Caco-2 (cell line): ENCODE measurements around the gene CASP7. TPM values are rescaled to one million over a fixed set of nuclear protein-coding genes. Genes with fewer than 3 reads are reported as not detected.

Source experiments
- BruUV-seq: library from RNA; stranded (reverse); fragments of 400-500 nt; replicated peaks from 2 replicates; lab custom pipeline; 2021; lab: Mats Ljungman, UMichigan
- CTCF ChIA-PET: fragments of 300-600 bp; sonication (Branson Sonifier 250); formaldehyde crosslinking; loops from one replicate; lab custom pipeline; 2022; ENCODE audit warnings: antibody characterized with exemption; lab: Charles Lee
- POLR2A ChIA-PET: fragments of 300-600 bp; sonication (Branson Sonifier 250); formaldehyde crosslinking; loops from one replicate; lab custom pipeline; 2022; ENCODE audit warnings: antibody characterized with exemption; lab: Charles Lee
- DNase-seq, 2 experiments: peaks; one replicate each; pipeline versions ENCODE4 v3.0.0 to v3.0.0-alpha.2; 2020 to 2022
- H3K27me3 ChIP-seq: replicated peaks from 2 replicates; pipeline ENCODE4 v1.6.0; 2011; ENCODE audit warnings: low read length; ENCODE audit not compliant: control insufficient read depth, insufficient read depth
- H3K36me3 ChIP-seq: 2 replicates; pipeline ENCODE4 v1.5.1; 2011; ENCODE audit warnings: low read length; ENCODE audit not compliant: control insufficient read depth, insufficient read depth
- H3K4me1 ChIP-seq: fragments of 250-450 bp; sonication (Bioruptor Pico); 2 replicates; pipeline ENCODE4 v1.5.1; 2020; ENCODE audit warnings: mild to moderate bottlenecking
- H3K4me3 ChIP-seq: 2 replicates; pipeline ENCODE4 v1.5.1; 2011; ENCODE audit warnings: low read depth, mild to moderate bottlenecking, control low read depth, low read length
- H3K9me3 ChIP-seq: fragments of 250-450 bp; sonication (Bioruptor Pico); 2 replicates; pipeline ENCODE4 v1.5.1; 2020; ENCODE audit warnings: mild to moderate bottlenecking, moderate library complexity
- H3K27ac Mint-ChIP-seq: one replicate; pipeline ENCODE4 v1.8.0; 2022; ENCODE audit warnings: mixed read lengths; ENCODE audit not compliant: unreplicated experiment
- H3K27me3 Mint-ChIP-seq: one replicate; pipeline ENCODE4 v1.8.0; 2022; ENCODE audit warnings: mixed read lengths; ENCODE audit not compliant: insufficient read depth, unreplicated experiment
- H3K36me3 Mint-ChIP-seq: one replicate; pipeline ENCODE4 v1.8.0; 2022; ENCODE audit warnings: mild to moderate bottlenecking, mixed read lengths; ENCODE audit not compliant: insufficient read depth, unreplicated experiment
- H3K4me1 Mint-ChIP-seq: one replicate; pipeline ENCODE4 v1.8.0; 2022; ENCODE audit warnings: low read depth, mixed read lengths; ENCODE audit not compliant: unreplicated experiment
- H3K4me3 Mint-ChIP-seq: one replicate; pipeline ENCODE4 v1.8.0; 2022; ENCODE audit warnings: mild to moderate bottlenecking, moderate library complexity, mixed read lengths; ENCODE audit not compliant: unreplicated experiment
- H3K9me3 Mint-ChIP-seq: one replicate; pipeline ENCODE4 v1.8.0; 2022; ENCODE audit warnings: mixed read lengths; ENCODE audit not compliant: unreplicated experiment
- CTCF ChIP-seq, 2 experiments: fragments of 200-600 bp in 1 of 2; IDR thresholded peaks; 1 replicate in 1 of 2; 2 replicates in 1 of 2; pipeline versions ENCODE4 v1.5.1 to v1.8.0; 2011 to 2022; ENCODE audit warnings: antibody characterized with exemption in 1 of 2, control low read depth in 1 of 2, inconsistent platforms in 1 of 2, low read depth in 1 of 2, low read length in 1 of 2, mild to moderate bottlenecking in 1 of 2, moderate library complexity in 1 of 2; ENCODE audit not compliant: insufficient read depth in 1 of 2, severe bottlenecking in 1 of 2, unreplicated experiment in 1 of 2
- intact Hi-C: fragments of 100-400 bp; cut with micrococcal nuclease; formaldehyde crosslinking; loops from one replicate; pipeline ENCODE4 v1.10.0; 2022; ENCODE audit not compliant: unreplicated experiment
- total RNA-seq: library from RNA; stranded (reverse); gene quantifications from 2 replicates; pipeline ENCODE4 v1.2.3, GENCODE V29; 2022

Gene CASP7
- total RNA-seq, 1 experiment from 2014 or later = 23.9 TPM

GRCh38 chr10:113689057-113689456 lies 9.3 kb downstream of the CASP7 start:
- ChIA-PET POLR2A (no interaction called here), CTCF (interaction anchor here (1.7 kb wide), 1 partner anchor 10 kb away, joined by 5 read pairs; no protein-coding TSS in a partner anchor)
- no peak overlapping the region for H3K4me3 Mint-ChIP-seq
- peaks cover 51% of the 10 kb centered on the region for H3K9me3 Mint-ChIP-seq
- H3K9me3 ChIP-seq = peaks cover 4% of the 10 kb centered on the region; the same call in 1 of the 2 replicates
- H3K27me3 ChIP-seq = no peaks in the 10 kb centered on the region
- no peak for DNase-seq
- H3K27me3 Mint-ChIP-seq = no peaks in the 10 kb centered on the region
- no TSS peak for BruUV-seq
- H3K36me3 ChIP-seq = no peaks in the 10 kb centered on the region; the same call in 1 of the 2 replicates
- H3K27ac Mint-ChIP-seq = no peak overlapping the region
- no peaks in the 10 kb centered on the region for H3K4me1 Mint-ChIP-seq
- no peak overlapping the region for H3K4me3 ChIP-seq
- intact Hi-C loops = no loop called here
- H3K4me1 ChIP-seq = no peaks in the 10 kb centered on the region
- no peak for TF ChIP-seq CTCF (IDR thresholded peaks at IDR 0.05; ENCODE audit: insufficient read depth in 1 of 2, low read depth in 1 of 2, low read length in 1 of 2, severe bottlenecking in 1 of 2, unreplicated experiment in 1 of 2)
- peaks cover 11% of the 10 kb centered on the region for H3K36me3 Mint-ChIP-seq

- DNase-seq = no peak
- CTCF ChIA-PET = interaction anchor here (1.7 kb wide), 1 partner anchor 10 kb away, joined by 5 read pairs; no protein-coding TSS in a partner anchor
These were observed 9.9 kb downstream of the CASP7 start for GRCh38 chr10:113689574-113689973.

GRCh38 chr10:113690749-113691148 lies 11.0 kb downstream of the CASP7 start:
- no peaks in the 10 kb centered on the region for H3K27me3 Mint-ChIP-seq
- ChIA-PET CTCF (no interaction called here), POLR2A (no interaction called here)
- no peak overlapping the region for H3K27ac Mint-ChIP-seq
- DNase-seq = no peak
- no TSS peak for BruUV-seq
- no peak overlapping the region for H3K4me3 Mint-ChIP-seq
- H3K4me1 ChIP-seq = no peaks in the 10 kb centered on the region
- peaks cover 11% of the 10 kb centered on the region for H3K36me3 Mint-ChIP-seq
- H3K4me3 ChIP-seq = no peak overlapping the region
- no peaks in the 10 kb centered on the region for H3K27me3 ChIP-seq
- intact Hi-C loops = no loop called here
- H3K4me1 Mint-ChIP-seq = no peaks in the 10 kb centered on the region
- peaks cover 4% of the 10 kb centered on the region; the same call in 1 of the 2 replicates for H3K9me3 ChIP-seq
- H3K36me3 ChIP-seq = no peaks in the 10 kb centered on the region; the same call in 1 of the 2 replicates
- no peak for TF ChIP-seq CTCF (IDR thresholded peaks at IDR 0.05; ENCODE audit: insufficient read depth in 1 of 2, low read depth in 1 of 2, low read length in 1 of 2, severe bottlenecking in 1 of 2, unreplicated experiment in 1 of 2)
- peaks cover 36% of the 10 kb centered on the region for H3K9me3 Mint-ChIP-seq

More at GRCh38 chr10:113689574-113689973, 9.9 kb downstream of the CASP7 start:
- no peaks in the 10 kb centered on the region; the same call in 1 of the 2 replicates for H3K36me3 ChIP-seq
- H3K4me1 ChIP-seq = no peaks in the 10 kb centered on the region
- Mint-ChIP-seq H3K4me1 (no peaks in the 10 kb centered on the region), H3K36me3 (peaks cover 11% of the 10 kb centered on the region), H3K9me3 (peaks cover 48% of the 10 kb centered on the region), H3K27me3 (no peaks in the 10 kb centered on the region), H3K27ac (no peak overlapping the region), H3K4me3 (no peak overlapping the region)
- no peak overlapping the region for H3K4me3 ChIP-seq
- H3K27me3 ChIP-seq = no peaks in the 10 kb centered on the region
- intact Hi-C loops = no loop called here
- POLR2A ChIA-PET = no interaction called here
- H3K9me3 ChIP-seq = peaks cover 4% of the 10 kb centered on the region; the same call in 1 of the 2 replicates
- BruUV-seq = no TSS peak
- no peak for TF ChIP-seq CTCF (IDR thresholded peaks at IDR 0.05; ENCODE audit: insufficient read depth in 1 of 2, low read depth in 1 of 2, low read length in 1 of 2, severe bottlenecking in 1 of 2, unreplicated experiment in 1 of 2)
